HG03460 (cell line): ENCODE results near the gene DUOXA1.
"Not testable (repeated sequence)": the region's sequence is repeated elsewhere in the genome, so short reads cannot be mapped to it uniquely, and the experiment has no call there.

Experiments
- ATAC-seq: cut with Tn5 transposase; IDR thresholded peaks from one replicate; pipeline ENCODE4 v1.9.1; 2021; ENCODE audit not compliant: unreplicated experiment

The DUOXA1 gene

DNA sequence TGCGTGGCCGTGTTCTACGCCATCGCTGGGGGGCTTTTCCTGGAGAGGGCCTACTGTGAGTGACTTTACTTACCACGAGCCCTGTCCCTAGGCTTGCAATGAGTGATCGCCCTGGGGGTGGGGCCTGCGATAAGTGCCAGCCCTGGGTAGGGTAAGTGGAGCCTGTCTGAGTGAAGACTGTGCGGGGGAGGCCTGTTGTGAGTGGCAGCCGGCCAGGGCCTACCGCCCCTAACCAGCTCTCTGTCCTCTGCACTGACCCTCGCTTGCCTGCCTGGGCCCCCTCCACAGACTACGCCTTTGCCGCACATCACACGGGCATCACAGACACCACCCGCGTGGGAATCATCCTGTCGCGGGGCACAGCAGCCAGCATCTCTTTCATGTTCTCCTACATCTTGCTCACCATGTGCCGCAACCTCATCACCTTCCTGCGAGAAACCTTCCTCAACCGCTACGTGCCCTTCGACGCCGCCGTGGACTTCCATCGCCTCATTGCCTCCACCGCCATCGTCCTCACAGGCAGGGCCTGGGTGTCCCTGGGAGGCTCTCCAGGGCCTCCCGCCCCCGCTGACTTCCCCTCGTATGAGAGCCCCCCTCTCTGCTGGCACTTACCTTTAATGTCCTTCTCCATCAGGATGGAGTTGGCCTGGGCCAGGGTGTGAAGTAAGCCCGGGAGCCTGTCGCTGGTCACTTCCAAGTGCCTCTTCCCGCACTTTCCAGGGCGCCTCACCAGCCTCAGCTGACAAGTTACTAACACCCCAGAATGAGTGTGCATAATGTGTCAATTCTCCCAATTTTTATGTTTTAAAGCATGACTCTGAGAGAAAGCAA, 22.5 kb upstream of the DUOXA1 start:
- ATAC-seq = no peak

- no peak for ATAC-seq
Measured at GRCh38 chr15:45150997-45151396, 21.3 kb upstream of the DUOXA1 start.

- ATAC-seq = no peak
Measured at GRCh38 chr15:45150481-45150880, 20.8 kb upstream of the DUOXA1 start.

DNA sequence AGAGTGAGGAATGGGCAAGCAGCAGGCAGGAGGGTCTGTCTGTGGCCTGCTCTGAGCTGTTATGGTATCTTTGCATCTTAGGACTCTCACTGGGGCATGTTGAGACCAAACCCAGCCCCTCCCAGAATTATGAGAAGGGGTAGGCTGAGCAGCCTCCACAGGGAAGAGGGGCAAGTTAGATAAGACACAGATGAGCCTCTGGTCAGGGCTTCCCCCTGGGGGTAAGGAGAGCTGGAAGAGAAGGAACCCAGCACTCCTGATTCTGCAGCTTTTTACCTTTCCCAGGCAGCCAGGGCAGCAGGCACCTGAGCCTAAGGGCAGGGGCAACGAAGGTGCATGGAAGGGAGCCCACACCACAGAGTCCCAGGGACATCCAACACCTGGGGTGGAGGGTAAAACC, 19.4 kb upstream of the DUOXA1 start:
- no peak for ATAC-seq

DNA sequence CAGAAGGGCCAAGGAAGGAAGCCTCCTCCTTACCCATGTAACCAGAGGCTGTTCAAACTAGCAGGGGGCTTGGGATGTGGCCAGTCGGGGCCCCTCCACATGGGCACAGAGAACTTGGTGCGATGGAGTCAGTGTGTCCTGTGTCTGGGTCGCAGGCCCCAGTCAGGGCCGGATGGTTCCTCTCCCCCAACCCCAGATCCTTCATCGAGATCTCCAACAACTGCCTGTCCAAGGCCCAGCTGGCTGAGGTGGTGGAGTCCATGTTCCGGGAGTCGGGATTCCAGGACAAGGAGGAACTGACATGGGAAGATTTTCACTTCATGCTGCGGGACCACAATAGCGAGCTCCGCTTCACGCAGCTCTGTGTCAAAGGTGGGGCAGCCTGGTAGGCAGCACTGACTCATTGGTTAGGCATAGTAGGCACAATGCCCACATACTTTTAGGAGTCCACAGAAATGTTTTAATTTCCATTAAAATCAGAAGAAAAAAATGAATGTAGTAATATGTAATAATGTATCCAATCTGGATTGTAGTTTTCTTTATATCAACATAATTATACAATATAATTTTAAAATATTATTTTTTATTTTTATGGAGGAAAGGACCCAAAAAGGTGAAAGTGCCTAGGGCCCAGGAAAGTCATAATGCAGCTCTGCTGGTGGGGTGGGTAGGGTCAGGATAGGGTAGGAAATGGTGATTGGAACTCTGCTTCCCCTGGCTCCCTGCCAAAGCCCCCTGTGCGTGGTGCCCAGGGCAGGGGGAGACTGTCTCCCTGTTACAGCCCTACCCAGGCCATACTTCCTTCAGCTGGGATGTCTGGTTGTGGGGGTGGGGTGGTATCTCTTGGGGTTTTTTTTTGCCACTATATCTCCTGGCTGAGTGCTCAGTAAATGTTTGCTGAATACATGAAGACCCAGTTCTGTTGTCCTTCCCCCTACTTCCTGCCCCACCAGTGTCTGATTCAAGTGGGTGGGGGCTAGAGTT, 18.7 kb upstream of the DUOXA1 start:
- ATAC-seq = no peak

DNA sequence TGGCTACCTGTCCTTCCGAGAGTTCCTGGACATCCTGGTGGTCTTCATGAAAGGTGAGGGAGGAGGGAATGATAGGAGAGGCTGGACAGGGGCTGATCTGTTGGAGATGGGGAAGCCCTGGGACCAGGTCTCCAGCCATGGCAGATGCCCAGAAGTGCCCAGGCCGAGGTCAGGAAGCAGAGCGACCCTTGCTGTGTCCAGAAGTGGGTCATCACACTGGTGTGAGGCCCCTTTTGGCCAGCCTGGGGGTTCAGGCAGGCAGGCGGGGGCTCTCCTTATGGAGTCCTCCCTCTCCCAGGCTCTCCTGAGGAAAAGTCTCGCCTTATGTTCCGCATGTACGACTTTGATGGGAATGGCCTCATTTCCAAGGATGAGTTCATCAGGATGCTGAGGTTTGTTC, 17.9 kb upstream of the DUOXA1 start:
- ATAC-seq = no peak

DNA sequence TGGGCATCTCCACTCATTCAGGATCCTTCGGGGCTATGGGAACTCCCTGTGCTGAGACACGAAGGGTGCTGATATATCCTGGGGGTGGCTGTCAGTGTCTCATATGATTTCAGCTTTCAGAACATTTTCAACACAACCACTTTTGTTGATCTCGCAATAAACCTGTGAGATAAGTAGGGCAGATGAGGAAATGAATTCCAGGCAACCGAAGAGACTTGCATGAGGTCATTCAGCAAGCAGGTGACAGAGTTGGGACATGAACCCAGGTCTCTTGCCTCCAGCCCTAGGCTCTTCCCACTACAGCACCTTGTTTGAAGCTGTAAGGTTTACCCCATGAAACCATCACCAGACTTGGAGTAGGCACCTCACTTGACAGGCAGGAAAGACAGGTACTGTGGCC, 16.7 kb upstream of the DUOXA1 start:
- no peak for ATAC-seq

DNA sequence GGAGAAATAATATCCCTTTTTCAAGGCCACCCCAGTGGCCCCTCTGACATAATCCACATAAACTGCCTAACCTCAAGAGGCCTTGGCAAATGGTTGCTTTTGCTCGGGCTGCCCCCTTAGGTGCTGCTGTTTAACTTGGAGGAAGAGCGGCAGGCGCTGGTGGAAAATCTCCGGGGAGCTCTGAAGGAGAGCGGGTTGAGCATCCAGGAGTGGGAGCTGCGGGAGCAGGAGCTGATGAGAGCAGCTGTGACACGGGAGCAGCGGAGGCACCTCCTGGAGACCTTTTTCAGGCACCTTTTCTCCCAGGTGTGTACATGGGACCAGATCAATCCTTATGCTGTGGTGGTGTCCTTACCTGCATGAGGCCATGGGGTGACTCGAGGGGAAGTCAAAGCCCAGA, 15.1 kb upstream of the DUOXA1 start:
- ATAC-seq = no peak

DNA sequence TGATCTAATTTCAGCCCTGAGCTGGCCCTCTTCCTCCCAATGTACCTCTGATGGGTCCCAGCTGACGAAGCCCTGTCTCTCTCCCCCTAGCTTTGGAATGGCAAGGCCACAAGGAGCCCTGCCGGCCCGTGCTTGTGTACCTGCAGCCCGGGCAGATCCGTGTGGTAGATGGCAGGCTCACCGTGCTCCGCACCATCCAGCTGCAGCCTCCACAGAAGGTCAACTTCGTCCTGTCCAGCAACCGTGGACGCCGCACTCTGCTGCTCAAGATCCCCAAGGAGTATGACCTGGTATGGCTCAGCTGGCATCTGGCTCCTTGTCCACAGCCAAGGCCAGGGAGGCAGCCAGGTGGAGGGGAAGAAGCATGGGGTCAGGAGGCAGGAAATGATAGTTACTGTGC, 14.3 kb upstream of the DUOXA1 start:
- ATAC-seq = no peak

GRCh38 chr15:45143056-45143455, 13.4 kb upstream of the DUOXA1 start:
- ATAC-seq = no peak

- no peak for ATAC-seq
Measured at GRCh38 chr15:45141386-45141785, 11.7 kb upstream of the DUOXA1 start.

GRCh38 chr15:45140557-45141250, 11.0 kb upstream of the DUOXA1 start:
- no peak for ATAC-seq

DNA sequence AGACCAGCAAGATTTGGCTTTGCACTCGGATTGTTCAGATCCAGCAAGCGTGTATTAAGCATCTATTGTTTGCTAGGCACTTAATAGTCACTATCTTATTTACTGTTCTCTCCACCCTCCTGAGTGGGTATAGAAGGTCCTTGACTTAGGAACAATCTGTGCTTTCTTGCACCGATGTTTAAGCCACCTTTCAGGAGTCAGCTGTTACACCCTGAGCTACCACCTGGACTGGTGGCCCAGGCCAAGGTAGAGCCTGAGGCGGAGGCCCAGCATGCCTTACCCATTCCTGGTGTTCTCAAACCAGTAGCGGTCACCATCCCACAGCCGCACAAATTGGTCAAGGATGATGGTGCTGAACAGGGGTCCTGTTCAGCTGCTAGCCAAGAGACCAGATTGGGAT, 10.1 kb upstream of the DUOXA1 start:
- ATAC-seq = no peak

DNA sequence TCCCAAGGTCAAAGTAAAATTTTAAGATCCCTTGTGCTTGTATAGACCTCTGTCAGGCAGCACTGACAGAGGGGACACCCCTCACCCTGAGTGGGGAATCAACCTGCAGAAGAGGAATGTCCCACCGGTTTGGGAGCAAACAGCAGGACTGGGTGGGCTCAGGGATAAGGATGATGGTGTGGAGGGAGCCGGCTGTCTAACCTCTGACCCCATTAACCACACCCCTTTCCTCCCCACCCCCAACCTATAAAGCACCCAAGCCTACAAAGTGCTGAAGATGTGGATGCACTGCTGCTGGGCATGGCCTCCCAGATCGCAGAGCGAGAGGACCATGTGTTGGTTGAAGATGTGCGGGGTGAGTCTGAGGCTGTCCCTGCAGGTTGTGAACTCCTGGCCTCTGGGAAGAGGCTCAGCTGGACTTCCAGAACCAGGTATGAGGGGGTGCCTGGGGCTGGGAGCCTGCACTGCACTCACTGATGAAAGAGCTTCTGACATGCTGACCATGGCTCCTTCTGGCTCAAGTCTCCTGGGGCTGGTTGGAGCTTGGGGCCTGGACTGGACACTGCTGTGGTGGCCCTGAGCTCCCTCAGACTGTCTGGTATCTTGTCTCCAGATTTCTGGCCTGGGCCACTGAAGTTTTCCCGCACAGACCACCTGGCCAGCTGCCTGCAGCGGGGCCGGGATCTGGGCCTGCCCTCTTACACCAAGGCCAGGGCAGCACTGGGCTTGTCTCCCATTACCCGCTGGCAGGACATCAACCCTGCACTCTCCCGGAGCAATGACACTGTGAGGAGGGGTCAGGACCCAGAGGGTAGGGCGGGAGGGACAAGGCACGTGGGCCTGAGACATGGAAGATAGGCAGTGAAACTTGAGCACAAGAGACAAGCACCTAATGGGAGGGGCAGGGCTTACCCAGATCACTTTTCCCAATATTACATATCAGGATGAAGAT, 9.4 kb upstream of the DUOXA1 start:
- no peak for ATAC-seq

DNA sequence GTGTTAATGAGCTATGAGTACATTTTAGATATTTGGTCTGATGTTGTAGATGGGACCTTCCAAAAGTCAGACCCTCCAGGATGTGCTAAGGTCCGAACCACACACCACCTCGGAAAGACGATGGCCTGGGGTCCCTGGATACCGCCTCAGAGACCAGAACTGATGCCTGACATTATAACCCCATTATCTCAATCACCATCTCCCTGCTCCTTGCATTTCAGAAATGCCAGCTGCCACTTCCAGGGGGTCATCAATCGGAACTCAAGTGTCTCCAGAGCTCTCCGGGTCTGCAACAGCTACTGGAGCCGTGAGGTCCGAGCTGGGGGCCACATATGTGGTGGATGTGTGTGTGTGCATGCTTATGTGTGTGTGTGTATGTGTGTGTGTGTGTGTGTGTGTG, 8.0 kb upstream of the DUOXA1 start:
- ATAC-seq = no peak

DNA sequence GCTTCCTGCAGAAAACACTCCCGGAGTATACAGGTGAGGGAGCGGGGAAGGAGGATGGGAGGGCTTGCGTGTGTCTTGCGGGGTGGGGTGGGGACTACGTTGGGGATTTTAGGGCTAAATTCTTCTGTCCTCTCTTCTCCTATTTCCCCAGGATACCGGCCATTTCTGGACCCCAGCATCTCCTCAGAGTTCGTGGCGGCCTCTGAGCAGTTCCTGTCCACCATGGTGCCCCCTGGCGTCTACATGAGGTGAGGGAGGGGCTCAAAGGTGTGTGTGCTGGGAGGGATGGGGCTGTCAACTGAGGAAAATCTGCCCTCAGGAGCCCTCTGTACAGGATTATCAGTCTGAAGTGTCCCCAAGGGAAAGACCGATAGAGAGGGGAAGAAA, 6.7 kb upstream of the DUOXA1 start:
- ATAC-seq = no peak

DNA sequence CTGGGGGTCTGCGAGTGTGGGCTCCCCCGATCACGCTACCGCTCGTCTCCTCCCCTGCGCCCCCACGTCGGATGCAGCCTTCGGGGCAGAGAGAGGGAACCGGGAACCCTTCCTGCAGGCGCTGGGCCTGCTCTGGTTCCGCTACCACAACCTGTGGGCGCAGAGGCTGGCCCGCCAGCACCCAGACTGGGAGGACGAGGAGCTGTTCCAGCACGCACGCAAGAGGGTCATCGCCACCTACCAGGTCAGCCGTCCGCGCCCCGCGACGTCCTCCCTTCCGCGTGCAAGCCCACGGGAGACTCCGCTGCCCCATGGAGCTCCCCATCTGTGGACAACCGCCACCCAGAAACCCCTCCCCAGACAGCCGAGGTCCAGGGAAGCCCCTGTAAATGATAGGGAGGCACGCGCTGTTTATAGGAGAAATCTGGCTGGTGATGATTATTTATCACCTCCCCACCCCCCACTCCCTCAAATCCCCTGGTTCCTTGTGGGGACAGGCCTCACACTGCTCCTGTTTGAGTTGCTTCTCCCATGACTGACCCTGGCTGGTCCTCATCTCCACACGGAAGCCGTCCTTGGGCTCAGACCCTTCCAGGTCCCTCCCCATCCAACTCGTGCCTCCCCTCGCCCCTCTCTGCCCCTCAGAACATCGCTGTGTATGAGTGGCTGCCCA, 6.2 kb upstream of the DUOXA1 start:
- not testable (repeated sequence) for ATAC-seq

DNA sequence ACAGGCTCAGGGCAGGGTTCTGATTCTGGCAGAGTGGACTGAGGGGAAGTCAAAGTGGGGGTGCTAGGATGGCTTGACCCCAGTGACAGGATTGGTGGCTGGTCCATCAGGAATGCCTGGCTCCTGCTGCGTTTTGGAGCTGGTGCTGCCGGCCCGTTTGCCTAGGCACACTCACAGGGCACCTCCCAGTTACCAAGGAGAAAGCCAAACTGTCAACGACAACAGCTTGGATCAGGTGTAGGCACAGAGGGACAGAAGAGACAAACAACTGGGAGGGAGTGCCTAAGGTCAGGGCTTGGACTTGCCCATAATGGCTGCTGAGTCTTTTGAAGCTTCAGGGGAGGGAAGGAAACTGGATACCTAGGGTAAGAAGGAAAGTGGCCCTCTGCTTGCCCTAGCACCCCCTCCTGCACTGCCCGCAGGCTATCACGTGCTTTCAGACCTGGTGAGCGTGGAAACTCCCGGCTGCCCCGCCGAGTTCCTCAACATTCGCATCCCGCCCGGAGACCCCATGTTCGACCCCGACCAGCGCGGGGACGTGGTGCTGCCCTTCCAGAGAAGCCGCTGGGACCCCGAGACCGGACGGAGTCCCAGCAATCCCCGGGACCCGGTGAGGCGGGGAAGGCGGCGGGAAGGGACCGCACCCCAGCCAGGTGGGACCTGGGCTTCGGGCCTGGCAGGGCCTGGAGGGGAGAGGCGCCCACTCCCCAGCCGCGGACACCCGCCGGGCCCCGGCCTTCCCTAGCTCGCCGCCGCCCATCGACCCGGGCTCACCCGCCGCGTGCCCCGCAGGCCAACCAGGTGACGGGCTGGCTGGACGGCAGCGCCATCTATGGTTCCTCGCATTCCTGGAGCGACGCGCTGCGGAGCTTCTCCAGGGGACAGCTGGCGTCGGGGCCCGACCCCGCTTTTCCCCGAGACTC, 5.3 kb upstream of the DUOXA1 start:
- no peak for ATAC-seq

- ATAC-seq = no peak
Measured at GRCh38 chr15:45134046-45134445, 4.4 kb upstream of the DUOXA1 start.
